ENCODE results near the gene MVK.

- TF ChIP-seq, protein P1, sequence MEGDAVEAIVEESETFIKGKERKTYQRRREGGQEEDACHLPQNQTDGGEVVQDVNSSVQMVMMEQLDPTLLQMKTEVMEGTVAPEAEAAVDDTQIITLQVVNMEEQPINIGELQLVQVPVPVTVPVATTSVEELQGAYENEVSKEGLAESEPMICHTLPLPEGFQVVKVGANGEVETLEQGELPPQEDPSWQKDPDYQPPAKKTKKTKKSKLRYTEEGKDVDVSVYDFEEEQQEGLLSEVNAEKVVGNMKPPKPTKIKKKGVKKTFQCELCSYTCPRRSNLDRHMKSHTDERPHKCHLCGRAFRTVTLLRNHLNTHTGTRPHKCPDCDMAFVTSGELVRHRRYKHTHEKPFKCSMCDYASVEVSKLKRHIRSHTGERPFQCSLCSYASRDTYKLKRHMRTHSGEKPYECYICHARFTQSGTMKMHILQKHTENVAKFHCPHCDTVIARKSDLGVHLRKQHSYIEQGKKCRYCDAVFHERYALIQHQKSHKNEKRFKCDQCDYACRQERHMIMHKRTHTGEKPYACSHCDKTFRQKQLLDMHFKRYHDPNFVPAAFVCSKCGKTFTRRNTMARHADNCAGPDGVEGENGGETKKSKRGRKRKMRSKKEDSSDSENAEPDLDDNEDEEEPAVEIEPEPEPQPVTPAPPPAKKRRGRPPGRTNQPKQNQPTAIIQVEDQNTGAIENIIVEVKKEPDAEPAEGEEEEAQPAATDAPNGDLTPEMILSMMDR (IDR thresholded peaks at IDR 0.05; ENCODE audit: insufficient read depth, low read length, poor library complexity, severe bottlenecking): no peak
- TF ChIP-seq EZH2phosphoT487 (conservative IDR thresholded peaks at IDR 0.05; ENCODE audit: low read length): no peak
Measured at GRCh38 chr12:109547286-109547685, 26.3 kb upstream of the MVK start.
